HG03354 (cell line): ENCODE measurements around the gene CRYBG1.

Experiments
- ATAC-seq: cut with Tn5 transposase; IDR thresholded peaks from one replicate; pipeline ENCODE4 v1.9.1; 2021; ENCODE audit warnings: mild to moderate bottlenecking; ENCODE audit not compliant: unreplicated experiment, poor library complexity, severe bottlenecking

CRYBG1 gene, protein sequence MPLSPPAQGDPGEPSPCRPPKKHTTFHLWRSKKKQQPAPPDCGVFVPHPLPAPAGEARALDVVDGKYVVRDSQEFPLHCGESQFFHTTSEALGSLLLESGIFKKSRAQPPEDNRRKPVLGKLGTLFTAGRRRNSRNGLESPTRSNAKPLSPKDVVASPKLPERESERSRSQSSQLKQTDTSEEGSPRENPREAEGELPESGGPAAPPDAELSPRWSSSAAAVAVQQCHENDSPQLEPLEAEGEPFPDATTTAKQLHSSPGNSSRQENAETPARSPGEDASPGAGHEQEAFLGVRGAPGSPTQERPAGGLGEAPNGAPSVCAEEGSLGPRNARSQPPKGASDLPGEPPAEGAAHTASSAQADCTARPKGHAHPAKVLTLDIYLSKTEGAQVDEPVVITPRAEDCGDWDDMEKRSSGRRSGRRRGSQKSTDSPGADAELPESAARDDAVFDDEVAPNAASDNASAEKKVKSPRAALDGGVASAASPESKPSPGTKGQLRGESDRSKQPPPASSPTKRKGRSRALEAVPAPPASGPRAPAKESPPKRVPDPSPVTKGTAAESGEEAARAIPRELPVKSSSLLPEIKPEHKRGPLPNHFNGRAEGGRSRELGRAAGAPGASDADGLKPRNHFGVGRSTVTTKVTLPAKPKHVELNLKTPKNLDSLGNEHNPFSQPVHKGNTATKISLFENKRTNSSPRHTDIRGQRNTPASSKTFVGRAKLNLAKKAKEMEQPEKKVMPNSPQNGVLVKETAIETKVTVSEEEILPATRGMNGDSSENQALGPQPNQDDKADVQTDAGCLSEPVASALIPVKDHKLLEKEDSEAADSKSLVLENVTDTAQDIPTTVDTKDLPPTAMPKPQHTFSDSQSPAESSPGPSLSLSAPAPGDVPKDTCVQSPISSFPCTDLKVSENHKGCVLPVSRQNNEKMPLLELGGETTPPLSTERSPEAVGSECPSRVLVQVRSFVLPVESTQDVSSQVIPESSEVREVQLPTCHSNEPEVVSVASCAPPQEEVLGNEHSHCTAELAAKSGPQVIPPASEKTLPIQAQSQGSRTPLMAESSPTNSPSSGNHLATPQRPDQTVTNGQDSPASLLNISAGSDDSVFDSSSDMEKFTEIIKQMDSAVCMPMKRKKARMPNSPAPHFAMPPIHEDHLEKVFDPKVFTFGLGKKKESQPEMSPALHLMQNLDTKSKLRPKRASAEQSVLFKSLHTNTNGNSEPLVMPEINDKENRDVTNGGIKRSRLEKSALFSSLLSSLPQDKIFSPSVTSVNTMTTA (N-terminal part only)

DNA sequence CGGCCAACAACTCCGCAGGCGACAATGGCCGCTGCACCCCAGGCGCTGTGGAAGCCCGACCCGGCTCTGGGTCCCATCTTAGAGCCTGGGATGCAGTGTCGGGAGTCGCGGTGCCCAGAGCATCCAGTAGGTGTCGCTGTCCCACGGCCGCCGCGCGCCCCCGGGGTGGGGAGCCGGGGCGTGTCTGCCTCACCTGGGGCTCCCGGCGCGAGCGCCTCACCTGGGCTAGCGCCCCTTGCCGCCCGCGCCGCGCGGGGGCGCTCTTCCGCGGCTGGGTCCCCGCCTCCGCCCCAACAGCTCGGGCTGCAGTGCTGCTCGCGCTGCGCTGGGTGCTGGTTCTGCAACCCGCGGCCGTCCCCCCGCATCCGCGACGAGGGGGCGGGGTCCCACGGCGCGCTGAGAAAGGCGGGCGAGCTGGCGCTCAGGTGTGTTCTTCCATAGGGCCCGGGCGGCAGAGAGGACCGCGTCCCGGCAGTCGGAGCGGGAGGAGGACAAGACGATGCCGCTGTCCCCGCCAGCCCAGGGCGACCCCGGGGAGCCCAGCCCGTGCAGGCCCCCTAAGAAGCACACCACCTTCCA, at the start of gene CRYBG1:
TSS of gene CRYBG1 (plus strand) at position 308 of the 579 bp plus-strand sequence. CDS start at position 500, 192 bp downstream.
- ATAC-seq, result peak; percentile 77

DNA sequence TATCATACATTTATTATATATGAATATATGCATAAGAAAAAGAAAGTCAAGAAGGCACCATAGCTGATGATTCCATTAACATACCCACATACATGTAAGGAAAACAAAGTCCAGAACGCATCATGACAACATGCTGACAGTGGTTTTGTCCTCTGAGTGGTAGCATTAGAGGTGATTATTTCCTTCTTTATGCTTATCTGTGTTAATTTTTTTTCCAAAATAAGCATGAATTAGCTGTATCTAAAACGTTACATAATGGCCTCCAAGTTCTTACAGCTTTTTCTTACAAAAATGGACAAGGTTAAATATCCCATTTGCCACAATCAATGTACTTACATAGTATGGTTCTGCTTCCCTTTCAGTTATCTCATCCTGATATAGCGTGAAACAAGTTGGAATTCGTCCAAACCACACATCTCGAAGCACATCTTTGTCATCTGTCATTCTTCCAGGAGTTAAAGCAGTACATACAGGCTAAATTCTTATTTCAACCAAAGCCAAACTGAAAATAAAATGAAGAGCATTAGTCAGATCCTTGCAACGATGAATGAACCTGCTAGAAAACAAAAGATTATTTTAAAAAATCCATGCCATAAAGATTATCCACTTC, 44.6 kb upstream of the CRYBG1 start:
- no peak for ATAC-seq

- ATAC-seq, result no peak
Measured at GRCh38 chr6:106316375-106316766, 44.1 kb upstream of the CRYBG1 start.

DNA sequence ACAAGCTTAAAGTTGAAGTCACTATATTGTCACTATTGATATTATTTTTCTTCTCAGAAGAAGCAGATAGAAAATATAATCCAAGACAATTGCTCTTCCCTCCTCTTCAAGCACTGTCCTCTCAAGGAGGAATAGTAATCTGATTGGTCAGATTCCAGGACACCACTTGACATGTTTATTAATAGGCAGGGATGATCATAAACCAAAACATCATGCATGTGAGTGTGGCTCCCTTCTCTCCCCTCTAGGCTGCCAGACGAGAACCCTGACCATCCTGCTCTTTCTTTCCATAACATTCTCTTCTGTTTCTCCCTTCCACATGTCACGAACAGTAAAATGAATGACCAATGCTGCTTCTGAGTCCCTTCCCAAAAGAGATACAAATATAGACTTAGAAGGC, 42.5 kb upstream of the CRYBG1 start:
- no peak for ATAC-seq

DNA sequence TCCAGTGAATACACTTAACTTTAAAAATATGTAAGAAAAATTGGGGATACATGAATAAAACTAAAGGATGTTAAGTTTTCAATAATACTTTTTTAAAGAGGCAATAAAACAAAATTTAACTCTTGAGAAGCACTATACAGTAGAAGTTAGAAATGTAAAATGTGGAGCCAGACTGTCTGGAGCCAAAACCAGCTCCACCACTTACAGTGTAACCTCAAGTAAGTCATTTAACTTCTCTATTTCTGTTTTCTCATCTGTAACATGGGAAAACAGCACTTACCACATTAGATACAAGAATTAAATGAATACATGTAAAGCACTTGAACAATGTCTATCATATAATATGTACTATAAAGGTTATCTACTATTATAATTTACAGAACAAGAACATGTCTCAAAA, 41.7 kb upstream of the CRYBG1 start:
- no peak for ATAC-seq

- no peak for ATAC-seq
Measured at GRCh38 chr6:106321940-106322339, 38.6 kb upstream of the CRYBG1 start.

- no peak for ATAC-seq
Measured at GRCh38 chr6:106324726-106325335, 35.7 kb upstream of the CRYBG1 start.

- peak; percentile 95 for ATAC-seq
Measured at GRCh38 chr6:106325336-106326178, 35.0 kb upstream of the CRYBG1 start, which contains the start of gene ATG5. Gene ATG5, minus strand, starts transcription at chr6:106325760. Its CDS starts 9,552 bp downstream, at chr6:106316208.

GRCh38 chr6:106334646-106335448, 25.7 kb upstream of the CRYBG1 start:
- peak; percentile 81 for ATAC-seq

- no peak for ATAC-seq
Measured at GRCh38 chr6:106339334-106340029, 21.0 kb upstream of the CRYBG1 start.

- no peak for ATAC-seq
Measured at GRCh38 chr6:106347219-106347618, 13.3 kb upstream of the CRYBG1 start.

GRCh38 chr6:106356378-106356777, 4.1 kb upstream of the CRYBG1 start:
- no peak for ATAC-seq

DNA sequence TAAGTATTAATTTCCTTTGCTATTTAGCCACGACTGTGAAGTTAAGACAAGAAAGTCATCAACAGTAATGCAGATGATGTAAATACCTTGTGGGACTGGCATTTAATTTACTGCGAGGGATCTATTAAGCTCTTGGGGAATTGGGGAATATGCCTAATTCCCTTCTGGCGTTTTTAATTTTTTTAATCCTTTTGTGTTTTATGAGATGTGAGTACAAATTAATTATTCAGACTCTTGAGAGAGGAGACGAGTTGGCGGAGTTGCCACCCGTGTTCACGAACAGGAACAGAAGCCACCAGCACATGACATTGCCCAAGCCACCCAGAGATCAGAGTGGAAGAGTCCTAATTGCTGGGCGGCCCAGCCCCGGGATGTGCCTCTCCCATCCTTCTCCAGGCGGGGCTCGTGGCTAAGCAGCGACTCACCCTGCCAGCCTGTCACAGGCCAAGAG, 533 bp upstream of the CRYBG1 start:
- ATAC-seq, result no peak

DNA sequence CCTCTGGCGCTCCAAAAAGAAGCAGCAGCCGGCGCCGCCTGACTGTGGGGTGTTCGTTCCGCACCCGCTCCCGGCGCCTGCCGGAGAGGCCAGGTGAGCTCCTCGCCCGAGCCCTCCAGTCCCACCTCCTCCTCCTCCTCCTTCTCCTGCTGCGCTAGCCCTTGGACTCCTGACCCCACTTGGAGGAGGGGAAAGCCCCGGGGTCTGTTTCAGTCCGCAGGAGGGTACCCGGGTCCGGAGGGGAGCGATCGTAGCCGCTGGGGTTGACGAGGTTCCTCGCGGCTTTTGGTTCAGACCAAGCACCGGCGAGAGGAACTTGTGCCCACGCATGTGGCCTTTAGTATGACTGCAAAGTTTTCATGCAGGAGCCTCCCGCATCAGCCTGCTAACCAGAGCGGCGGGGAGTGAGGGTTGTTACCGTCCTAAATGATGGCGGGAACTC, 493 bp downstream of the CRYBG1 start:
- peak; percentile 27 for ATAC-seq

DNA sequence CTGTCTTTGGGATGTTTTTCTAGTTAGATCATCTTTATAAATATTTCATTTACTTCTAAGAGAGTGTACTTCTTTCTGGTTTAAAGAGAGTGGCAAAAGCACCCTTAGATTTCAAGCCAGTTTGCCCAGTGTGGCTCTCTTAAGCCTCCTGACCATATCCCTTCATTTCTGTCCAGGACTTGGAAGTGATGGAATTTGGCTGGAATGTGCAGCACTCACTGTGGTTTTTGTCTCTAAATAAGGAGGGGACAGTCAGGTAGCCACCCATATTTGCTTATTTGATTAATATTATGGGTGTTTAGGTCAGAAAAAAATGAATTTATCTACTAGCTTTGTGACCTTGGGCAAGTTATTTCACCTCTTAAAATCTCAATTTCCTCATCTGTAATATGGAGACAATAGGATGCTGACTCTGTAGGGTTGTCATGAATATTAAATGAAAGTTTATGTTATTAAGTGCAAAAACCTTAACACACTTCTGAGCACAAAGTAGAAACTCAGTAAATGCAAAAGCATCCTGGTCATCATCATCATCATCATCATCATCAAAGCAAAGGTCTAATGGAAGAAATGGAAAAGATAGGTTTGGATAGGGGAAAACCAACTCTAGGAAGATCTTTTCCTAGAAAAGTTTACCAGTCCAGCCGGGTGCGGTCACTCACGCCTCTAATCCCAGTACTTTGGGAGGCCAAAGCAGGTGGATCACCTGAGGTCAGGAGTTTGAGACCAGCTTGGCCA, 3.1 kb downstream of the CRYBG1 start:
- no peak for ATAC-seq

DNA sequence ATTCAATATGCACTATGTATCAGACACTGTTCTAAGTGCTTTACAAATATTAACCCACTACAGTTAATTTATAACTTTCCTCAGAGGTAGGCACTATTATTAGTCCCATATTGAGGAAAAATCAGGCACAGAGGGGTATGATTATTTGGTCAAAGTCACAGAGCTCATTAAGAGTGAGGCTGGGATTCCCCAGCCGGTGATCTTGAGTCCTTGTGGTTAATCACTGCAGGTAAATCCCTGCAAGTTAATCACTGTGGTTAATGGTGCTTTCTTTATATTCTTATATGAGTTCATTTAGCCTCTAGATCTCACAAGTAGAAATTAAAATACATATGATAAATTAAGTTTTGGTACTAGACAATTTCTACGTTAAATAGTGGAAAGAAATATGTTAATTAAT, 9.2 kb downstream of the CRYBG1 start:
- ATAC-seq, result no peak
